ENCODE data around the gene GRB14. TPM values are rescaled to one million over a fixed set of nuclear protein-coding genes. Genes with fewer than 3 reads are reported as not detected.

Gene GRB14
- total RNA-seq, 4 donors from 2014 or later, result 2.1 to 14.9 (median 3.4) TPM

DNA sequence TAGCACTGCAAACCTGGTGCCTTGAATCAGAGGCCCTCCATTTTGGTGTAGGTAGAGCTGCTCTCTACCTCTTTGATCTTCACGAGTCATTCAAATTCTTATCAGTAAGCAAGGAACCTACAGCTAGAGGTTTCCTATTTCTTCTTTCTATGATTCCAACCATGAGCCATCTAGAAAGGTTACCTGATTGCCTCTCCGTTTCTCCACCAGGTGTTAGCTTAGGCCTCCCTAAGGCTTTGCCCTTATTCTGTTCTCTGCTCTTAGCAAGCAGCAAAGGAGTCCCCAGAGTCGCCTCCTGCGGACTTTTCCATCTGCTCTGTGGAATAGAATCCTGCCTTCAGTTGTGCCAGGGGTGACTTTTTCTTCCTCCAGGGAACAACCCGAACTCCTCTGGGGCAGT lies 173.6 kb downstream of the GRB14 start:
- no peak for ATAC-seq
- in situ Hi-C loops (cut with MboI; ENCODE audit: low sequenced_read_pairs in 4 of 4), result no loop called here
- DNase-seq, result no peak

More for the DNA sequence above, 173.6 kb downstream of the GRB14 start:
- Histone ChIP-seq H3K4me3 (no peak overlapping the region), H3K4me1 (no peaks in the 10 kb centered on the region), H3K27me3 (no peaks in the 10 kb centered on the region), H3K36me3 (no peaks in the 10 kb centered on the region), H3K27ac (no peak overlapping the region), H3K9me3 (no peaks in the 10 kb centered on the region)
- intact Hi-C loops (cut with DNase I; ENCODE audit: low total_unique reads), result no loop called here
- no peak for TF ChIP-seq POLR2A (IDR thresholded peaks at IDR 0.05)
- TF ChIP-seq, protein P1, sequence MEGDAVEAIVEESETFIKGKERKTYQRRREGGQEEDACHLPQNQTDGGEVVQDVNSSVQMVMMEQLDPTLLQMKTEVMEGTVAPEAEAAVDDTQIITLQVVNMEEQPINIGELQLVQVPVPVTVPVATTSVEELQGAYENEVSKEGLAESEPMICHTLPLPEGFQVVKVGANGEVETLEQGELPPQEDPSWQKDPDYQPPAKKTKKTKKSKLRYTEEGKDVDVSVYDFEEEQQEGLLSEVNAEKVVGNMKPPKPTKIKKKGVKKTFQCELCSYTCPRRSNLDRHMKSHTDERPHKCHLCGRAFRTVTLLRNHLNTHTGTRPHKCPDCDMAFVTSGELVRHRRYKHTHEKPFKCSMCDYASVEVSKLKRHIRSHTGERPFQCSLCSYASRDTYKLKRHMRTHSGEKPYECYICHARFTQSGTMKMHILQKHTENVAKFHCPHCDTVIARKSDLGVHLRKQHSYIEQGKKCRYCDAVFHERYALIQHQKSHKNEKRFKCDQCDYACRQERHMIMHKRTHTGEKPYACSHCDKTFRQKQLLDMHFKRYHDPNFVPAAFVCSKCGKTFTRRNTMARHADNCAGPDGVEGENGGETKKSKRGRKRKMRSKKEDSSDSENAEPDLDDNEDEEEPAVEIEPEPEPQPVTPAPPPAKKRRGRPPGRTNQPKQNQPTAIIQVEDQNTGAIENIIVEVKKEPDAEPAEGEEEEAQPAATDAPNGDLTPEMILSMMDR (IDR thresholded peaks at IDR 0.05 in 4 of 5, conservative IDR thresholded peaks at IDR 0.05 in 1 of 5), result no peak

Other genes starting within 250 kb of the GRB14 start
- gene COBLL1, start 220.3 kb upstream of the GRB14 start, total RNA-seq, result 1 to 10 TPM; 1.9 to 9.6 (median 4.0) TPM